ENCODE results near the gene MAPK12. TPM values are rescaled to one million over a fixed set of nuclear protein-coding genes. Genes with fewer than 3 reads are reported as not detected.

MAPK12 gene
- total and polyA plus RNA-seq, 10 of the 15 experiments (the other 5 are each of a cell fraction or from before 2014, with no cell fraction given), result 1.1 to 38.9 (median 16.3) TPM

- TF ChIP-seq RB1 (IDR thresholded peaks at IDR 0.05; ENCODE audit: borderline replicate concordance) (peak; percentile 84; the same call in 1 of the 2 replicates), BRCA1 (IDR thresholded peaks at IDR 0.05; ENCODE audit: low read depth, low read length) (no peak), RCOR1 (conservative IDR thresholded peaks at IDR 0.05; ENCODE audit: low read depth, low read length) (no peak), REST (IDR thresholded peaks at IDR 0.05; ENCODE audit: low read depth, low read length) (no peak), SUPT20H (IDR thresholded peaks at IDR 0.05; ENCODE audit: borderline replicate concordance, control insufficient read depth, low read depth, low read length) (no peak), ELK1 (IDR thresholded peaks at IDR 0.05; ENCODE audit: low read depth, low read length) (peak; percentile 86), E2F4 (IDR thresholded peaks at IDR 0.05; ENCODE audit: low read depth, low read length) (peak; percentile 36; the same call in 1 of the 2 replicates), HDGF (IDR thresholded peaks at IDR 0.05) (0 out of 2 replicates have a peak, but pooled peaks have one; percentile 38), PAX8 (IDR thresholded peaks at IDR 0.05) (no peak), KLF5 (IDR thresholded peaks at IDR 0.05; ENCODE audit: partially characterized antibody) (peak; percentile 56), IKZF1 (conservative IDR thresholded peaks at IDR 0.05) (peak; percentile 89), TBL1XR1 (IDR thresholded peaks at IDR 0.05; ENCODE audit: low read depth, low read length) (no peak), ZNF217 (IDR thresholded peaks at IDR 0.05) (no peak), POU2F2 (IDR thresholded peaks at IDR 0.05; ENCODE audit: borderline replicate concordance, low read depth, low read length) (peak; percentile 76), RFX5 (IDR thresholded peaks at IDR 0.05; ENCODE audit: low read depth, low read length) (no peak), ZNF24 (IDR thresholded peaks at IDR 0.05) (no peak), ZSCAN29 (IDR thresholded peaks at IDR 0.05) (no peak), RUNX3 (IDR thresholded peaks at IDR 0.05; ENCODE audit: low read length) (peak; percentile 70), EGR1 (IDR thresholded peaks at IDR 0.05; ENCODE audit: borderline replicate concordance in 1 of 2, low read depth in 2 of 2, low read length in 2 of 2) (peak in 1 of 2 experiments; percentile 38; a peak in 1 of 3 replicates), TCF12 (IDR thresholded peaks at IDR 0.05; ENCODE audit: low read depth, low read length) (0 out of 2 replicates have a peak, but pooled peaks have one; percentile 10), GATAD2B (conservative IDR thresholded peaks at IDR 0.05; ENCODE audit: low read depth) (peak; percentile 78; the same call in 1 of the 2 replicates), MEF2B (IDR thresholded peaks at IDR 0.05; ENCODE audit: partially characterized antibody, poor library complexity, severe bottlenecking) (no peak), CHD2 (IDR thresholded peaks at IDR 0.05; ENCODE audit: borderline replicate concordance, low read depth, low read length) (peak; percentile 95)
- TF ChIP-seq, protein P1, sequence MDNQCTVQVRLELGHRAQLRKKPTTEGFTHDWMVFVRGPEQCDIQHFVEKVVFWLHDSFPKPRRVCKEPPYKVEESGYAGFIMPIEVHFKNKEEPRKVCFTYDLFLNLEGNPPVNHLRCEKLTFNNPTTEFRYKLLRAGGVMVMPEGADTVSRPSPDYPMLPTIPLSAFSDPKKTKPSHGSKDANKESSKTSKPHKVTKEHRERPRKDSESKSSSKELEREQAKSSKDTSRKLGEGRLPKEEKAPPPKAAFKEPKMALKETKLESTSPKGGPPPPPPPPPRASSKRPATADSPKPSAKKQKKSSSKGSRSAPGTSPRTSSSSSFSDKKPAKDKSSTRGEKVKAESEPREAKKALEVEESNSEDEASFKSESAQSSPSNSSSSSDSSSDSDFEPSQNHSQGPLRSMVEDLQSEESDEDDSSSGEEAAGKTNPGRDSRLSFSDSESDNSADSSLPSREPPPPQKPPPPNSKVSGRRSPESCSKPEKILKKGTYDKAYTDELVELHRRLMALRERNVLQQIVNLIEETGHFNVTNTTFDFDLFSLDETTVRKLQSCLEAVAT (IDR thresholded peaks at IDR 0.05), result peak; percentile 58
Measured at GRCh38 chr22:50244420-50245213, 16.9 kb downstream of the MAPK12 start, which contains the start of gene TUBGCP6 (continued).
